Measurements from ENCODE around the gene ASAP2.

Gene ASAP2

DNA sequence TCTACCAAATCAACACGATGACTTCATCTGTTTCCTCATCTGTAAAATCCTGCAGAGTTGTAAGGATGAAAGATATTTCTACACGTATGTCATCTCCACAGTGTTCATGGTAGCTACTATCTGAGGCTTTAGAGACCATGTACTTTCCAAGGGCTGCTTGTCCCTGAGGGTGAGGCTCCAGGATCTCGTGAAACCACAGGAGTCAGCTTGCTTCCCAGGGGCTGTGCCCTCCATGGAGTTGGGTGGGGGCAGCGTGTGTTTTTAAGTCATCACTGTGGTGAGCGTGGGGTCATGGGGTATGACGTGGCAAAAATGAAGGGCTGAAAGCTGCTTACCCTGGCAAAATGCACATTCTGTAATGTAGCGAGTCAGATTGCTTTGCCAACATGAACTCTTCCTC is 81.6 kb downstream of the ASAP2 start:
- DNase-seq (ENCODE audit: extremely low read depth, low read depth): peak; percentile 44
- TF ChIP-seq, protein P1, sequence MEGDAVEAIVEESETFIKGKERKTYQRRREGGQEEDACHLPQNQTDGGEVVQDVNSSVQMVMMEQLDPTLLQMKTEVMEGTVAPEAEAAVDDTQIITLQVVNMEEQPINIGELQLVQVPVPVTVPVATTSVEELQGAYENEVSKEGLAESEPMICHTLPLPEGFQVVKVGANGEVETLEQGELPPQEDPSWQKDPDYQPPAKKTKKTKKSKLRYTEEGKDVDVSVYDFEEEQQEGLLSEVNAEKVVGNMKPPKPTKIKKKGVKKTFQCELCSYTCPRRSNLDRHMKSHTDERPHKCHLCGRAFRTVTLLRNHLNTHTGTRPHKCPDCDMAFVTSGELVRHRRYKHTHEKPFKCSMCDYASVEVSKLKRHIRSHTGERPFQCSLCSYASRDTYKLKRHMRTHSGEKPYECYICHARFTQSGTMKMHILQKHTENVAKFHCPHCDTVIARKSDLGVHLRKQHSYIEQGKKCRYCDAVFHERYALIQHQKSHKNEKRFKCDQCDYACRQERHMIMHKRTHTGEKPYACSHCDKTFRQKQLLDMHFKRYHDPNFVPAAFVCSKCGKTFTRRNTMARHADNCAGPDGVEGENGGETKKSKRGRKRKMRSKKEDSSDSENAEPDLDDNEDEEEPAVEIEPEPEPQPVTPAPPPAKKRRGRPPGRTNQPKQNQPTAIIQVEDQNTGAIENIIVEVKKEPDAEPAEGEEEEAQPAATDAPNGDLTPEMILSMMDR (IDR thresholded peaks at IDR 0.05; ENCODE audit: low read depth, low read length, missing control alignments): no peak
- no peak overlapping the region for H3K4me3 ChIP-seq (replicated peaks; ENCODE audit: low read depth, low read length)

DNA sequence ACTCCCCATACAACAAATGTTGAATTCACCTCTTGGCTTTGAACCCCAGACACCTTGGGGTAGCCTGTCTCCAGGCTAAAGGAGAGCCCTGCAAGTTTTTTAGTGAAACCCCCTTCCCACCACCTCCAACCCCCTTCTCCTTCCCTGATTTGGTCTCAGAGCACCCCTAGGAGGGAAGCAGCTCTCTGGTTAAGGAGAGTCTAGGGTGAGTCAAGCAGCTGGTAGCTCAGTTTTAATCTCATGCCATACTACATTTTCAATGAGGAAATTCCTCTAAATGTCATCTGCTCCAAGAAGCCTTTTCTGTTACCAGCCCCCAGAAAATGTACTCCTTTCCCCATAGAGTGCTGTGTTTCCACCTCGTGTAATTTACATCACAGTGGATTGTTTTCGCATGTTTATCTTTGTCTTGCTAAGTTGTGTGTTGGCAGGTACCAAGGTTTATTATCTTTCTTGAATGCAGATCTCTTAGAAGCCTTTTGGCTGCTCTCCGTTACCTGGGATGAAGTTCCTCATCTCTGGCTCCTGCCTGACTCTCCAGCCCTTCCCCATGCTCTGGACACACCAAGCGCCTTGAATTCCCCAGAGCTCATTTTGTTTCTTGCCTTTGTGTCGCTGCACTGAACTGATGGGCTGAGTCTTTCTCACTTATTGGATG is 82.2 kb downstream of the ASAP2 start:
- DNase-seq (ENCODE audit: extremely low read depth, low read depth): no peak
- H3K4me3 ChIP-seq (replicated peaks; ENCODE audit: low read depth, low read length): no peak overlapping the region
- TF ChIP-seq, protein P1 (IDR thresholded peaks at IDR 0.05; ENCODE audit: low read depth, low read length, missing control alignments): no peak

DNA sequence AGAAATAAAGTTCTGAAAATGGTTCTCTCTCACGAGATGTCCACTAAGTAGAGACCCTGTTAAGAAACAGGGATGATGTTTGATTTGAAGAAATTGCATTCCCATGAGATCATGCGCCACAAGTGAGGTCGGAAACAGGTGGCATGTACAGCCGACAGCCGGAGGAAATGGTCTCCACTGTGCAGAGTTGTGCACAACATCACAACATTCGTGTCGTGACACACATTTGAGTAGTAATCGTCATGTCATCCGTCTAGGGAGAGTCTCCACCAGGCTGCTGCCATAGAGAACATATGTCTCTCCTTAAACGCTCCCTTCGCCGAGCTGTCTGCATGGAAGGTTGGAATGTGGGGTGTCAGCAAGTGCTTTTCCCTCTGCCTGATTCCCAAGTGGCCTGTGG is 84.7 kb downstream of the ASAP2 start:
- TF ChIP-seq, protein P1 (IDR thresholded peaks at IDR 0.05; ENCODE audit: low read depth, low read length, missing control alignments): no peak
- no peak overlapping the region for H3K4me3 ChIP-seq (replicated peaks; ENCODE audit: low read depth, low read length)

DNA sequence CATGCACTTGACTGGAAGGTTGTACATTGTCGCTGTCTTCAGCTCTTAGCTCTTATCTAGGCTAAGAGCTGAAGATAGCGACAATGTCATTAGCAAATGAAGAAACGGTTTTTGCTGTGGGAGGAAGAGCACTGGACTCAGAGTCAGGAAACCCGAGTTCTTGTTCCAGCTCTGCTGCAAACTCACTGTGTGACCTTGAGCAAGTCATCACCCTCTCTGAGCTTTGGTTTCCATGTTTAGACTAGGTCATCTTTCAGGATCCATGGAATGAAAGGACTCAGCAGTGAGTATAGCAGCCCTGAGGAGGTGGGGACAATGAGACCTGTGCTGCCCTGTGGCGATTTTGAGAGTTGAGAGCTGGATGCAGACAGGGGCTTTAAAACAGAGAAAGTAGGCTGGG is 85.3 kb downstream of the ASAP2 start:
- TF ChIP-seq, protein P1 (IDR thresholded peaks at IDR 0.05; ENCODE audit: low read depth, low read length, missing control alignments): no peak
- no peak for DNase-seq (ENCODE audit: extremely low read depth, low read depth)

More for the DNA sequence above, 84.7 kb downstream of the ASAP2 start:
- no peak for DNase-seq (ENCODE audit: extremely low read depth, low read depth)

DNA sequence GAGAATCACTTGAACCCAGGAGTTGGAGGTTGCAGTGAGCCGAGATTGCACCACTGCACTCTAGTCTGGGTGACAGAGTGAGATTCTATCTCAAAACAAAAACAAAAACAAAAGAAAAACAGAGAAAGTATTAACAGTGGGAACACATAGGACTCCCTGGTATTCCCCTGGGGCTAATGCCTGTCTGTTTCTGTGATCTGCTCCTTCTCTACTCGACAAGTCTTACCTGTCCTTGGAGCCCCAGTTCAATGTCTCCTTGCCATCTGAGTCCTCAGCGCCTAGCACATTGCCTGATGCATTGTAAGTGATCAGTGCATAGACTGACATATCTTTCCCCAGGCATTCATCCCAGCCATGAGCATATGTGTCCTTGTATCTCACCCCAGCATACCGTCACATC is 85.8 kb downstream of the ASAP2 start:
- H3K4me3 ChIP-seq (replicated peaks; ENCODE audit: low read depth, low read length): no peak overlapping the region
- TF ChIP-seq, protein P1 (IDR thresholded peaks at IDR 0.05; ENCODE audit: low read depth, low read length, missing control alignments): no peak
- DNase-seq (ENCODE audit: extremely low read depth, low read depth): no peak

More for the DNA sequence above, 85.3 kb downstream of the ASAP2 start:
- H3K4me3 ChIP-seq (replicated peaks; ENCODE audit: low read depth, low read length): no peak overlapping the region

DNA sequence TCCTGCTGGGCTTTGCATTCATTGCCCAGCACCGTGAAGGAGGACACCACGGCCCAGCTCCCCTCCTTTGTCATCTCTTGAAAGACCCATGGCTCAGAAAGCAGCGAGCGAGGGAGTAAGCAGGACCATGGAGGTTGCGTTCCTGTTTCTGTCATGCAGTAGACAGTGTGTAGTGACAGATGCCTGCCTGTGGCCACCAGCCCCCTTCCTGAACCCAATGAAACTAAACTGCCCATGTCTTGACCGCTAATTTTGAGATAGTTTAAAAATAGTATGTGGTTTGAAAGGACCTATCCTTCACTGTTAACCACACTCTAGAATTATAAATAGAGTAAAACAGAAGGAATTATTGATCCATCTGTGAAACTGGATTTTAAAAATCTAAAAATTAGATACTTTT is 88.2 kb downstream of the ASAP2 start:
- no peak overlapping the region for H3K4me3 ChIP-seq (replicated peaks; ENCODE audit: low read depth, low read length)
- TF ChIP-seq, protein P1 (IDR thresholded peaks at IDR 0.05; ENCODE audit: low read depth, low read length, missing control alignments): no peak
- no peak for DNase-seq (ENCODE audit: extremely low read depth, low read depth)

DNA sequence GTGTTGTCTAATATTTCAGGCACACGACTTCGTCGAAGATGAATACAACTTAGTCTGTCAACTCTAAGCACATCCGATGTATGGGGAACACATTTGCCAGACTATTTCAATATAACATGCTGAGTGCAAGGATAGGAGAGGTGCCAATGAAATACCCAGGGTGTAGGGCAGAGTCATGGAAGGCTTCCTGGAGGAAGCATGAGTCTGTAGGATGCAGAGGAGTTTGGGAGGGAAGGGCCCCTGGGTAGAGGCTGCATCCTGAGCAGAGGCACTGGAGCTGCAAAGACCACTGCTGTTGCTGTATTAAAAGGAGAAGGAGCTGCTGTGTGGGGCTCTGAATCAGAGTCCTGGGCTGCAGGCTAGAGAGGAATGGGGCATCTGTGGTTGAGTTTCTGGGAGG is 89.9 kb downstream of the ASAP2 start:
- TF ChIP-seq, protein P1 (IDR thresholded peaks at IDR 0.05; ENCODE audit: low read depth, low read length, missing control alignments): no peak
- no peak overlapping the region for H3K4me3 ChIP-seq (replicated peaks; ENCODE audit: low read depth, low read length)
- DNase-seq (ENCODE audit: extremely low read depth, low read depth): no peak

Measured in HFF-Myc (cell line).